ENCODE data around the gene PIK3R1. TPM values are rescaled to one million over a fixed set of nuclear protein-coding genes. Genes with fewer than 3 reads are reported as not detected.

The PIK3R1 gene
- total RNA-seq, 1 donor = 26.8 TPM

GRCh38 chr5:68216245-68217046, 890 bp downstream of the PIK3R1 start:
- no peak for TF ChIP-seq CTCF (IDR thresholded peaks at IDR 0.05; ENCODE audit: extremely low read depth, low read depth, low read length)

GRCh38 chr5:68217047-68217355, 1.4 kb downstream of the PIK3R1 start:
- no peaks in the 10 kb centered on the region for H3K9me3 ChIP-seq (ENCODE audit: low read depth, low read length)
- DNase-seq (ENCODE audit: insufficient read length, low spot score, missing footprints) = peak; percentile 92
- peak overlapping the region; percentile 89 for H2AFZ ChIP-seq (ENCODE audit: low read length)
- H4K20me1 ChIP-seq (ENCODE audit: insufficient read depth, low read length) = peaks cover 33% of the 10 kb centered on the region
- no peaks in the 10 kb centered on the region for H3K36me3 ChIP-seq (ENCODE audit: insufficient read depth, low read length)
- H3K79me2 ChIP-seq (ENCODE audit: insufficient read depth, low read length) = peaks cover 59% of the 10 kb centered on the region
- no peak for TF ChIP-seq CTCF (IDR thresholded peaks at IDR 0.05; ENCODE audit: extremely low read depth, low read depth, low read length)
- H3K4me3 ChIP-seq (ENCODE audit: insufficient read depth, low read length) = peak overlapping the region; percentile 93
- peaks cover 17% of the 10 kb centered on the region for H3K4me1 ChIP-seq (ENCODE audit: insufficient read depth, low read length)
- no peaks in the 10 kb centered on the region for H3K27me3 ChIP-seq (ENCODE audit: insufficient read depth, low read length)
- peak overlapping the region; percentile 91 for H3K27ac ChIP-seq (ENCODE audit: low read depth, low read length)
- H3K4me2 ChIP-seq (ENCODE audit: insufficient read depth, low read length) = peak overlapping the region; percentile 73

More at GRCh38 chr5:68216245-68217046, 890 bp downstream of the PIK3R1 start:
- no peaks in the 10 kb centered on the region for H3K27me3 ChIP-seq (ENCODE audit: insufficient read depth, low read length)
- H4K20me1 ChIP-seq (ENCODE audit: insufficient read depth, low read length) = peaks cover 33% of the 10 kb centered on the region
- peaks cover 17% of the 10 kb centered on the region for H3K4me1 ChIP-seq (ENCODE audit: insufficient read depth, low read length)
- H3K36me3 ChIP-seq (ENCODE audit: insufficient read depth, low read length) = no peaks in the 10 kb centered on the region
- no peaks in the 10 kb centered on the region for H3K9me3 ChIP-seq (ENCODE audit: low read depth, low read length)
- peak overlapping the region; percentile 89 for H2AFZ ChIP-seq (ENCODE audit: low read length)
- H3K79me2 ChIP-seq (ENCODE audit: insufficient read depth, low read length) = peaks cover 53% of the 10 kb centered on the region
- peak overlapping the region; percentile 93 for H3K4me3 ChIP-seq (ENCODE audit: insufficient read depth, low read length)
- peak overlapping the region; percentile 73 for H3K4me2 ChIP-seq (ENCODE audit: insufficient read depth, low read length)
- DNase-seq (ENCODE audit: insufficient read length, low spot score, missing footprints) = peak; percentile 88
- peak overlapping the region; percentile 91 for H3K27ac ChIP-seq (ENCODE audit: low read depth, low read length)

- Histone ChIP-seq H3K4me1 (ENCODE audit: insufficient read depth, low read length) (peaks cover 17% of the 10 kb centered on the region), H3K4me2 (ENCODE audit: insufficient read depth, low read length) (peak overlapping the region; percentile 73), H2AFZ (ENCODE audit: low read length) (peak overlapping the region; percentile 12), H3K4me3 (ENCODE audit: insufficient read depth, low read length) (peak overlapping the region; percentile 93), H3K36me3 (ENCODE audit: insufficient read depth, low read length) (no peaks in the 10 kb centered on the region), H3K27ac (ENCODE audit: low read depth, low read length) (peak overlapping the region; percentile 91), H3K79me2 (ENCODE audit: insufficient read depth, low read length) (peaks cover 64% of the 10 kb centered on the region), H3K9me3 (ENCODE audit: low read depth, low read length) (no peaks in the 10 kb centered on the region), H3K27me3 (ENCODE audit: insufficient read depth, low read length) (no peaks in the 10 kb centered on the region), H4K20me1 (ENCODE audit: insufficient read depth, low read length) (peaks cover 35% of the 10 kb centered on the region)
- peak; percentile 49 for DNase-seq (ENCODE audit: insufficient read length, low spot score, missing footprints)
- no peak for TF ChIP-seq CTCF (IDR thresholded peaks at IDR 0.05; ENCODE audit: extremely low read depth, low read depth, low read length)
Observed at GRCh38 chr5:68217528-68217927, 2.0 kb downstream of the PIK3R1 start.

GRCh38 chr5:68219161-68219816, 3.7 kb downstream of the PIK3R1 start:
- TF ChIP-seq CTCF (IDR thresholded peaks at IDR 0.05; ENCODE audit: extremely low read depth, low read depth, low read length) = no peak
- peaks cover 14% of the 10 kb centered on the region for H3K4me1 ChIP-seq (ENCODE audit: insufficient read depth, low read length)

More at GRCh38 chr5:68219161-68219816, 3.7 kb downstream of the PIK3R1 start:
- H3K4me2 ChIP-seq (ENCODE audit: insufficient read depth, low read length) = no peak overlapping the region
- peak; percentile 42 for DNase-seq (ENCODE audit: insufficient read length, low spot score, missing footprints)
- peaks cover 42% of the 10 kb centered on the region for H4K20me1 ChIP-seq (ENCODE audit: insufficient read depth, low read length)
- no peaks in the 10 kb centered on the region for H3K36me3 ChIP-seq (ENCODE audit: insufficient read depth, low read length)
- H3K27me3 ChIP-seq (ENCODE audit: insufficient read depth, low read length) = no peaks in the 10 kb centered on the region
- H2AFZ ChIP-seq (ENCODE audit: low read length) = no peak overlapping the region
- H3K9me3 ChIP-seq (ENCODE audit: low read depth, low read length) = no peaks in the 10 kb centered on the region
- H3K4me3 ChIP-seq (ENCODE audit: insufficient read depth, low read length) = no peak overlapping the region
- no peak overlapping the region for H3K27ac ChIP-seq (ENCODE audit: low read depth, low read length)
- peaks cover 78% of the 10 kb centered on the region for H3K79me2 ChIP-seq (ENCODE audit: insufficient read depth, low read length)
